GM10266 (cell line): ENCODE measurements around the gene PTGS2.
"Not testable (repeated sequence)": the region's sequence is repeated elsewhere in the genome, so short reads cannot be mapped to it uniquely, and the experiment has no call there.

Experiments
- DNase-seq: peaks from one replicate; pipeline ENCODE4 v3.0.0; 2012; ENCODE audit errors: extremely low spot score
- CTCF ChIP-seq: IDR thresholded peaks from 2 replicates; pipeline ENCODE4 v1.5.1; 2012; ENCODE audit warnings: mild to moderate bottlenecking, low read depth; ENCODE audit not compliant: control insufficient read depth, insufficient read depth; ENCODE audit errors: missing control alignments

PTGS2 gene

GRCh38 chr1:186670297-186671135, 9.7 kb downstream of the PTGS2 start:
- TF ChIP-seq CTCF: no peak
- DNase-seq: no peak

- DNase-seq: not testable (repeated sequence)
These were observed 10.4 kb downstream of the PTGS2 start for GRCh38 chr1:186669784-186670183.

- not testable (repeated sequence) for DNase-seq
These were observed 16.0 kb downstream of the PTGS2 start for GRCh38 chr1:186664217-186664616.

- no peak for TF ChIP-seq CTCF
- DNase-seq: no peak
These were observed 17.5 kb downstream of the PTGS2 start for GRCh38 chr1:186662752-186663151.

- no peak for DNase-seq
- no peak for TF ChIP-seq CTCF
These were observed 20.3 kb downstream of the PTGS2 start for GRCh38 chr1:186659890-186660341.

- no peak for DNase-seq
- TF ChIP-seq CTCF: no peak
These were observed 21.2 kb downstream of the PTGS2 start for GRCh38 chr1:186658999-186659398.

- no peak for DNase-seq
- TF ChIP-seq CTCF: no peak
These were observed 22.7 kb downstream of the PTGS2 start for GRCh38 chr1:186657481-186657880.

- no peak for DNase-seq
These were observed 24.3 kb downstream of the PTGS2 start for GRCh38 chr1:186655876-186656275.

More at GRCh38 chr1:186655876-186656275, 24.3 kb downstream of the PTGS2 start:
- no peak for TF ChIP-seq CTCF
